Kidney (tissue), 14 donors: ENCODE measurements around the gene LAMA5. TPM values are rescaled to one million over a fixed set of nuclear protein-coding genes. Genes with fewer than 3 reads are reported as not detected.

Experiments used
- DNase-seq, 5 donors: peaks; one replicate each; pipeline ENCODE4 v3.0.0-alpha.2; 2013 to 2020
- FAIRE-seq: peaks from 2 replicates; lab custom pipeline; 2012; peaks lifted over from hg19 to GRCh38; lab: Jason Lieb, UNC
- H3K27ac ChIP-seq, 2 donors: one replicate each; pipeline ENCODE4 v1.7.0; 2013; ENCODE audit warnings: low read depth in 2 of 2, low read length in 2 of 2, inconsistent platforms in 1 of 2
- H3K27me3 ChIP-seq: one replicate; pipeline ENCODE4 v1.7.1; 2013; ENCODE audit warnings: low read length, inconsistent platforms; ENCODE audit not compliant: control insufficient read depth, insufficient read depth
- H3K36me3 ChIP-seq, 3 donors: one replicate each; pipeline versions ENCODE4 v1.7.0 to v1.7.1; 2013; ENCODE audit warnings: low read length in 3 of 3, control low read depth in 1 of 3, inconsistent platforms in 1 of 3; ENCODE audit not compliant: insufficient read depth in 3 of 3, control insufficient read depth in 2 of 3
- H3K4me1 ChIP-seq, 3 donors: one replicate each; pipeline versions ENCODE4 v1.7.0 to v1.7.1; 2013; ENCODE audit warnings: low read length in 3 of 3, inconsistent platforms in 1 of 3, low read depth in 1 of 3; ENCODE audit not compliant: control insufficient read depth in 2 of 3, insufficient read depth in 2 of 3
- H3K4me3 ChIP-seq, 3 donors: one replicate each; pipeline versions ENCODE4 v1.7.0 to v1.8.1; 2013; ENCODE audit warnings: low read length in 3 of 3, control low read depth in 1 of 3, inconsistent platforms in 1 of 3
- H3K9ac ChIP-seq, 3 donors: one replicate each; pipeline versions ENCODE4 v1.7.0 to v1.7.1; 2013; ENCODE audit warnings: low read length in 3 of 3, control low read depth in 1 of 3, inconsistent platforms in 1 of 3
- H3K9me3 ChIP-seq, 3 donors: one replicate each; pipeline versions ENCODE4 v1.7.0 to v1.7.1; 2013; ENCODE audit warnings: low read length in 3 of 3, control low read depth in 1 of 3, inconsistent platforms in 1 of 3; ENCODE audit not compliant: control insufficient read depth in 2 of 3, insufficient read depth in 1 of 3
- CTCF ChIP-seq: IDR thresholded peaks from 3 replicates; pipeline ENCODE4 v1.5.1; 2012; ENCODE audit warnings: mild to moderate bottlenecking, moderate library complexity, borderline replicate concordance; ENCODE audit not compliant: insufficient read depth; ENCODE audit errors: extremely low read depth
- intact Hi-C: fragments of 100-400 bp; cut with DNase I; formaldehyde crosslinking; loops from one replicate; pipeline ENCODE4 v1.11.1; 2022
- polyA plus RNA-seq: library from polyadenylated mRNA; stranded (reverse); fragments of 350-450 nt; fragmentation: Illumina TruSeq; extraction: RNeasy Lipid Tissue Mini Kit (QIAGEN cat#74804); gene quantifications from one replicate; pipeline ENCODE4 v1.2.3, GENCODE V29; 2014; ENCODE audit warnings: low read depth, low replicate concordance; ENCODE audit not compliant: insufficient read depth
- total RNA-seq: library from RNA; stranded (reverse); fragmentation: NEBNext Ultra II Directional; extraction: Animal tissue kit (Norgen Biotek cat#: 25700); gene quantifications from one replicate; pipeline ENCODE4 v1.2.1, GENCODE V29; 2021
- donor health status: control.
- donor health status: control.
- donor health status: control.
- donor health status: control.
- donor health status: control.
- donor health status: DM: yes; HTN: yes; CAD: no.
- donor health status: Normal renal cell carcinoma (clear cell type).

LAMA5 gene
- total and polyA plus RNA-seq, 2 donors from 2014 or later = 94.0 to 342 TPM

GRCh38 chr20:62381202-62381797 is 14.2 kb upstream of the LAMA5 start:
- FAIRE-seq = no peak
- peaks cover 0 to 3% (median 0%) of the 10 kb centered on the region in 3 donors for H3K9me3 ChIP-seq
- intact Hi-C loops = no loop called here
- no peak overlapping the region for H3K9ac ChIP-seq
- peak overlapping the region in 1 of 2 donors; percentile 9 for H3K27ac ChIP-seq
- H3K4me1 ChIP-seq = peaks cover 0 to 16% (median 13%) of the 10 kb centered on the region in 3 donors
- no peaks in the 10 kb centered on the region for H3K27me3 ChIP-seq
- no peak for DNase-seq
- no peak overlapping the region for H3K4me3 ChIP-seq
- no peak for TF ChIP-seq CTCF
- H3K36me3 ChIP-seq = peaks cover 4 to 5% (median 4%) of the 10 kb centered on the region in 3 donors

- no peaks in the 10 kb centered on the region for H3K27me3 ChIP-seq
- DNase-seq (peak in 3 of 5 donors; percentile 60 to 68 (median 62)), FAIRE-seq (no peak)
- TF ChIP-seq CTCF = no peak
- peaks cover 4 to 5% (median 4%) of the 10 kb centered on the region in 3 donors for H3K36me3 ChIP-seq
- intact Hi-C loops = loop anchor here (5.0 kb wide), 1 partner anchor 76 kb away; the partner anchor contains the start of gene ADRM1
- H3K4me3 ChIP-seq = no peak overlapping the region
- H3K27ac ChIP-seq = no peak overlapping the region
- H3K9me3 ChIP-seq = peaks cover 0 to 3% (median 0%) of the 10 kb centered on the region in 3 donors
- H3K4me1 ChIP-seq = peaks cover 0 to 17% (median 14%) of the 10 kb centered on the region in 3 donors
- no peak overlapping the region for H3K9ac ChIP-seq
These were observed 11.1 kb upstream of the LAMA5 start for GRCh38 chr20:62378215-62378614.

DNA sequence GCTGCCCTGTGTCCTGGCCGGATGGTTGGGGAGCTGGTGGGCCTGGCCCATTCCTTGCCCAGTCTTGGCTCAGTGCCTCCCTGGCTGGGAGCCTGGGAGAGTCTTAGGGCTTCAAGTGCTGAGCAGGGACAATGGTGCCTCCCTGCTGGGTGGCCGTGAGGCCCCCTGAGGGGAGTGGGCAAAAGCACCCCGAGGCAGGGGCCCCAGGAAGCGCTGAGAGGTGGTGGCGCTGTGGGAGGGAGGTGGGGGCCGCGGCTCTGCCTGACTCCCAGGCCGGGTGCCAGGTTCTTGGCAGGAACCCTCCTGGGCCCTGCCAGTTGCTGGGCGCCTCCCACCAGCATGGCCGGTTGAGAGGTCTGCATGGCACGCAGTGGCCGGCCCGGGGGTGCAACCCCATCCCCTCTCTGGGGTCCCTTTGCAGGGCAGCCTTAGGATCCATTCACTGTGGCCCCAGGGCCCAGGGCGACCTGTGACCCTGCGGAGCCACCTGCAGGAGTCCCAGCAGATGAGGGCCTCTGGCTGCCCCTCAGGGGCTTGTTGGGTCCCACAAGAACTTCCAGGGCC is 10.6 kb upstream of the LAMA5 start:
- Histone ChIP-seq H3K4me1 (peaks cover 0 to 17% (median 14%) of the 10 kb centered on the region in 3 donors), H3K9ac (no peak overlapping the region), H3K27me3 (no peaks in the 10 kb centered on the region), H3K36me3 (peaks cover 4 to 5% (median 4%) of the 10 kb centered on the region in 3 donors), H3K27ac (no peak overlapping the region), H3K4me3 (no peak overlapping the region), H3K9me3 (peaks cover 0 to 3% (median 0%) of the 10 kb centered on the region in 3 donors)
- TF ChIP-seq CTCF = no peak
- no peak for FAIRE-seq
- DNase-seq = peak in 1 of 5 donors; percentile 56
- intact Hi-C loops = loop anchor here (5.0 kb wide), 1 partner anchor 75 kb away; the partner anchor contains the start of gene ADRM1
